ENCODE measurements around the gene RYR1. TPM values are rescaled to one million over a fixed set of nuclear protein-coding genes. Genes with fewer than 3 reads are reported as not detected.
"Not testable (repeated sequence)": the region's sequence is repeated elsewhere in the genome, so short reads cannot be mapped to it uniquely, and the experiment has no call there.

Gene RYR1
- total RNA-seq, 2 experiments from 2014 or later, result 0.54 to 1.4 TPM

- H3K27ac ChIP-seq (ENCODE audit: low read depth, low read length, poor library complexity, severe bottlenecking), result no peak overlapping the region
- no peaks in the 10 kb centered on the region for H3K9me2 ChIP-seq (ENCODE audit: insufficient read depth, low read length)
- H4K20me1 ChIP-seq (ENCODE audit: insufficient read depth, low read length), result no peaks in the 10 kb centered on the region
- POLR2A ChIA-PET, result no interaction called here
- no peak overlapping the region for H3K4me2 ChIP-seq (ENCODE audit: low read length)
- no peak for DNase-seq (ENCODE audit: low spot score)
- H3K4me3 ChIP-seq (ENCODE audit: low read depth, low read length, poor library complexity, severe bottlenecking), result no peak overlapping the region
- H3K79me2 ChIP-seq (ENCODE audit: insufficient read depth, low read depth, low read length), result no peaks in the 10 kb centered on the region
- no peaks in the 10 kb centered on the region for H3K4me1 ChIP-seq (ENCODE audit: insufficient read depth, low read length, poor library complexity, severe bottlenecking)
- H3K9me3 ChIP-seq (ENCODE audit: low read length), result no peaks in the 10 kb centered on the region
- intact Hi-C loops (cut with micrococcal nuclease; ENCODE audit: unreplicated experiment), result loop anchor here (10.0 kb wide), 1 partner anchor 207 kb away; no protein-coding TSS in a partner anchor
- CTCF ChIA-PET (ENCODE audit: unreplicated experiment), result no interaction called here
- no peak for TF ChIP-seq CTCF (conservative IDR thresholded peaks at IDR 0.05; ENCODE audit: low read length)
- no peaks in the 10 kb centered on the region for H3K36me3 ChIP-seq (ENCODE audit: insufficient read depth, low read length)
- H2AFZ ChIP-seq (ENCODE audit: low read length), result no peak overlapping the region
- no TSS peak for BruUV-seq (replicated peaks)
Observed at GRCh38 chr19:38517321-38517720, 83.8 kb downstream of the RYR1 start.

GRCh38 chr19:38517980-38518379 lies 84.5 kb downstream of the RYR1 start:
- POLR2A ChIA-PET, result interaction anchor here (0.7 kb wide), 1 partner anchor 67 kb away, joined by 5 read pairs; no protein-coding TSS in a partner anchor
- BruUV-seq (replicated peaks); CTCF ChIA-PET (ENCODE audit: unreplicated experiment): not testable (repeated sequence)

GRCh38 chr19:38519168-38519567 lies 85.7 kb downstream of the RYR1 start:
- ChIA-PET POLR2A (no interaction called here), CTCF (ENCODE audit: unreplicated experiment) (no interaction called here)
- intact Hi-C loops (cut with micrococcal nuclease; ENCODE audit: unreplicated experiment), result loop anchor here (10.0 kb wide), 1 partner anchor 206 kb away; no protein-coding TSS in a partner anchor
- H4K20me1 ChIP-seq (ENCODE audit: insufficient read depth, low read length), result no peaks in the 10 kb centered on the region
- DNase-seq (ENCODE audit: low spot score), result no peak
- H2AFZ ChIP-seq (ENCODE audit: low read length), result no peak overlapping the region
- H3K9me2 ChIP-seq (ENCODE audit: insufficient read depth, low read length), result no peaks in the 10 kb centered on the region
- no peaks in the 10 kb centered on the region for H3K36me3 ChIP-seq (ENCODE audit: insufficient read depth, low read length)
- H3K9me3 ChIP-seq (ENCODE audit: low read length), result no peaks in the 10 kb centered on the region
- no peak overlapping the region for H3K4me3 ChIP-seq (ENCODE audit: low read depth, low read length, poor library complexity, severe bottlenecking)
- no peak overlapping the region for H3K27ac ChIP-seq (ENCODE audit: low read depth, low read length, poor library complexity, severe bottlenecking)
- no peak overlapping the region for H3K4me2 ChIP-seq (ENCODE audit: low read length)
- H3K4me1 ChIP-seq (ENCODE audit: insufficient read depth, low read length, poor library complexity, severe bottlenecking), result no peaks in the 10 kb centered on the region
- TF ChIP-seq EZH2phosphoT487 (IDR thresholded peaks at IDR 0.05; ENCODE audit: borderline replicate concordance, low read depth, low read length), result no peak
- no peak for TF ChIP-seq CTCF (conservative IDR thresholded peaks at IDR 0.05; ENCODE audit: low read length)
- no TSS peak for BruUV-seq (replicated peaks)
- no peaks in the 10 kb centered on the region for H3K79me2 ChIP-seq (ENCODE audit: insufficient read depth, low read depth, low read length)

More at GRCh38 chr19:38517980-38518379, 84.5 kb downstream of the RYR1 start:
- H2AFZ ChIP-seq (ENCODE audit: low read length); H3K36me3 ChIP-seq (ENCODE audit: insufficient read depth, low read length); DNase-seq (ENCODE audit: low spot score); H3K79me2 ChIP-seq (ENCODE audit: insufficient read depth, low read depth, low read length); H4K20me1 ChIP-seq (ENCODE audit: insufficient read depth, low read length); H3K4me2 ChIP-seq (ENCODE audit: low read length); H3K4me1 ChIP-seq (ENCODE audit: insufficient read depth, low read length, poor library complexity, severe bottlenecking); H3K27ac ChIP-seq (ENCODE audit: low read depth, low read length, poor library complexity, severe bottlenecking); H3K9me2 ChIP-seq (ENCODE audit: insufficient read depth, low read length); H3K9me3 ChIP-seq (ENCODE audit: low read length); H3K4me3 ChIP-seq (ENCODE audit: low read depth, low read length, poor library complexity, severe bottlenecking): not testable (repeated sequence)
- intact Hi-C loops (cut with micrococcal nuclease; ENCODE audit: unreplicated experiment), result loop anchor here (10.0 kb wide), 1 partner anchor 207 kb away; no protein-coding TSS in a partner anchor

All from OCI-LY7 (cell line).